Bronchial epithelial cell (primary cell): ENCODE results near the gene PRC1. TPM values are rescaled to one million over a fixed set of nuclear protein-coding genes. Genes with fewer than 3 reads are reported as not detected.

Source experiments
- DNase-seq: peaks from one replicate; pipeline ENCODE4 v3.0.0-alpha.2; 2010; ENCODE audit warnings: low read depth
- FAIRE-seq: peaks from 2 replicates; lab custom pipeline; 2011; peaks lifted over from hg19 to GRCh38; lab: Jason Lieb, UNC
- H3K27me3 ChIP-seq: 2 replicates; pipeline ENCODE4 v1.5.1; 2011; ENCODE audit warnings: low read length; ENCODE audit not compliant: control insufficient read depth, insufficient read depth
- H3K36me3 ChIP-seq: 2 replicates; pipeline ENCODE4 v1.5.1; 2011; ENCODE audit warnings: low read length; ENCODE audit not compliant: control insufficient read depth, insufficient read depth
- H3K4me3 ChIP-seq: 2 replicates; pipeline ENCODE4 v1.5.1; 2011; ENCODE audit warnings: mild to moderate bottlenecking, low read depth, low read length, control low read depth
- CTCF ChIP-seq: IDR thresholded peaks from 2 replicates; pipeline ENCODE4 v1.5.1; 2011; ENCODE audit warnings: mild to moderate bottlenecking, moderate library complexity, low read length, control low read depth, inconsistent platforms; ENCODE audit not compliant: insufficient read depth, severe bottlenecking
- total RNA-seq: library from RNA; depleted of rRNA; stranded (reverse); fragments of >200 nt; gene quantifications from 2 replicates; pipeline ENCODE4 v1.2.1, GENCODE V29; 2014

Gene PRC1
- total RNA-seq, 1 donor from 2014 or later: 6.1 TPM

GRCh38 chr15:90957031-90957790 is 37.1 kb downstream of the PRC1 start:
- FAIRE-seq (peak; percentile 7), DNase-seq (no peak)
- peaks cover 13% of the 10 kb centered on the region for H3K36me3 ChIP-seq
- peak overlapping the region; percentile 64 for H3K4me3 ChIP-seq
- TF ChIP-seq CTCF: no peak
- H3K27me3 ChIP-seq: no peaks in the 10 kb centered on the region

DNA sequence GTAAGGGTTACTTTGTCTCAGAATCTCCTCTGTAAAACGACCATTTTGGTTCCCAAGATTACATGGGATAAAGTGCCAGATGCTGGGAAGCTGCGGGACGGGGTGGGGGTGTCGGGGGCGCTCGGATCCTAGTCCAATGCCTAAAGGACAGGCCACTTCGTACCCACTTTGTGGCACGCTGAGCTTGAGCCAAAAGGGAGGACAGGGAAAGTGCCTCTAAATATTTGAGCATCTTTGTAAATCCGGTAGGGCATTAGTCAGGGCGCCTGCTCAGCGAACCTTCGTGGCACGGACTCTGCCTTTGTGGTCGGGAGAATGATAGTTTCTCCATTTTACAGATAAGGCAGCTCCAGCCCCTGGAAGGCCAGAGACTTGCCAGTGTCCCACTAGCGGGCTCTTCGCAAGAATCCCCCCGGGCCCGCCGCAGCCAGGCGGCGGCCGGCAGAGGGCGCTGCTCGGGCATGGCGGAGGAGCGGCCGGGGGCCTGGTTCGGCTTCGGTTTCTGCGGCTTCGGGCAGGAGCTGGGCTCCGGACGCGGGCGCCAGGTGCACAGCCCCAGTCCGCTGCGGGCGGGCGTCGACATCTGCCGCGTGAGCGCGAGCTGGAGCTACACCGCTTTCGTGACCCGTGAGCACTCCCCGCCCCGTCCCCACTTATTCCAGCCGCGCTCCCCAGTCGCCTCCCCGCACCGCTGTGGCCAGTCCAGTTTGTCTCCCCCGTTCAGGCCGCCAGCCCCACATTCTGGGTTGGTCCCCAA is 37.9 kb downstream of the PRC1 start:
- Histone ChIP-seq H3K4me3 (peak overlapping the region; percentile 64), H3K27me3 (no peaks in the 10 kb centered on the region), H3K36me3 (peaks cover 13% of the 10 kb centered on the region)
- DNase-seq (peak; percentile 41), FAIRE-seq (no peak)
- peak; percentile 97 for TF ChIP-seq CTCF

GRCh38 chr15:90955624-90956273 is 38.6 kb downstream of the PRC1 start:
- peaks cover 14% of the 10 kb centered on the region for H3K36me3 ChIP-seq

GRCh38 chr15:90954712-90955623 is 39.4 kb downstream of the PRC1 start, which contains the start of gene RCCD1:
Gene RCCD1, plus strand, starts transcription at chr15:90954884. Its CDS starts 1,851 bp downstream, at chr15:90956735.
- FAIRE-seq: no peak
- H3K27me3 ChIP-seq: no peaks in the 10 kb centered on the region
- H3K4me3 ChIP-seq: peak within 1 kb of the TSS; percentile 91
- H3K36me3 ChIP-seq: peaks cover 16% of the 10 kb centered on the region
- TF ChIP-seq CTCF: no peak
- peak; percentile 89 for DNase-seq

More at GRCh38 chr15:90955624-90956273, 38.6 kb downstream of the PRC1 start:
- no peak for DNase-seq
- TF ChIP-seq CTCF: no peak
- Histone ChIP-seq H3K4me3 (peak overlapping the region; percentile 91), H3K27me3 (no peaks in the 10 kb centered on the region)
- no peak for FAIRE-seq
